Measurements from ENCODE around the gene TFEB.

Gene TFEB

DNA sequence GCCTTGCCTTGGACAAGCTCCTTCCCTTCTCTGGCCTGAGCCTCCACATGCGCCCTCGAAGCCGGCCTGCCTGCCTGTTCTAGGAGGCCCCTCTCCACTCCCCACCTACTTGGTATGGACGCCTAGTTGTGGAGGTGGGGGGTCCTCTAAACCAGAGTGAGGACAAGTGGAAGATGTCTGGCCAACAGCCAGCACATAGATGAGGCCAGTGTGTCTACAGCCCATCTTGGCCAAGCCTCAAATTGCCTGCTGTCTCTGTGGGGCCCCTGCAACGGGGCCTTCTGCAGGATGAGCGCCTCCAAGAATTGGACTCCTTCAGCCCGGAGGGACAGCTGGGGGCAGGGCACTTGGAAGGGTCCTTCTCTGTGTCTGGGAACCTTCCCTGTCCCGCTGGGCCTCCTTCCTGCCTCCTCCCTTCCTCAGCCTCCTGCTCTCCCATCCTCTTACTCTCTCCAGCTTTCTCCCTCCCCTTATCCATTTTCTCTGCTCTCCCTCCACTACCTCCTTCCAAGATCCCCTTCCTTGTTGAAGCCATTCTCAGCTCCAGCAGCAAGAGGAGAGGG, 95.5 kb downstream of the TFEB start:
- DNase-seq = no peak
- peak overlapping the region; percentile 100 for H4K91ac ChIP-seq (ENCODE audit: low read depth, low read length)
- peak overlapping the region; percentile 94 for H3K14ac ChIP-seq (ENCODE audit: low read length)
- peaks cover 57 to 62% of the 10 kb centered on the region in 2 experiments for H3K4me1 ChIP-seq (ENCODE audit: control insufficient read depth in 1 of 2, insufficient read depth in 2 of 2, low read length in 2 of 2)
- H3K79me1 ChIP-seq (ENCODE audit: low read length) = peaks cover 69% of the 10 kb centered on the region
- H2AK5ac ChIP-seq (ENCODE audit: low read length) = no peak overlapping the region
- no peaks in the 10 kb centered on the region for H3K9me3 ChIP-seq (ENCODE audit: insufficient read depth, low read depth, low read length)
- peaks cover 55% of the 10 kb centered on the region for H3K79me2 ChIP-seq (ENCODE audit: control insufficient read depth, insufficient read depth, low read length, poor library complexity)
- H4K12ac ChIP-seq (ENCODE audit: low read depth, low read length) = peak overlapping the region; percentile 2
- H3K36me3 ChIP-seq (ENCODE audit: control insufficient read depth in 1 of 2, insufficient read depth in 2 of 2, low read length in 2 of 2) = peaks cover 47 to 50% of the 10 kb centered on the region in 2 experiments
- H3K27me3 ChIP-seq (ENCODE audit: insufficient read depth, low read length) = no peaks in the 10 kb centered on the region
- peak overlapping the region; percentile 98 for H2BK5ac ChIP-seq (ENCODE audit: low read depth, low read length, poor library complexity)
- H2AFZ ChIP-seq (ENCODE audit: insufficient read depth, low read length, poor library complexity) = no peak overlapping the region
- peak overlapping the region; percentile 60 for H2BK120ac ChIP-seq (ENCODE audit: insufficient read depth, low read length, poor library complexity)
- peak overlapping the region; percentile 92 for H3K4ac ChIP-seq (ENCODE audit: low read depth, low read length)
- H3K18ac ChIP-seq (ENCODE audit: low read length) = peak overlapping the region; percentile 87
- H3K4me2 ChIP-seq (ENCODE audit: low read length) = peak overlapping the region; percentile 82
- H2BK12ac ChIP-seq (ENCODE audit: low read length) = no peak overlapping the region
- peak overlapping the region; percentile 89 for H3K4me3 ChIP-seq (ENCODE audit: low read depth, low read length)
- peak overlapping the region; percentile 82 for H3K9ac ChIP-seq (ENCODE audit: low read length)
- no CpG with 5 or more reads among the region's 8 CpGs for WGBS (ENCODE audit: extremely low coverage, insufficient coverage, insufficient read length)
- H3K23ac ChIP-seq (ENCODE audit: low read length) = no peak overlapping the region
- peak overlapping the region; percentile 98 for H3K27ac ChIP-seq (ENCODE audit: low read depth, low read length)
- H4K8ac ChIP-seq (ENCODE audit: low read depth, low read length) = peak overlapping the region; percentile 73

DNA sequence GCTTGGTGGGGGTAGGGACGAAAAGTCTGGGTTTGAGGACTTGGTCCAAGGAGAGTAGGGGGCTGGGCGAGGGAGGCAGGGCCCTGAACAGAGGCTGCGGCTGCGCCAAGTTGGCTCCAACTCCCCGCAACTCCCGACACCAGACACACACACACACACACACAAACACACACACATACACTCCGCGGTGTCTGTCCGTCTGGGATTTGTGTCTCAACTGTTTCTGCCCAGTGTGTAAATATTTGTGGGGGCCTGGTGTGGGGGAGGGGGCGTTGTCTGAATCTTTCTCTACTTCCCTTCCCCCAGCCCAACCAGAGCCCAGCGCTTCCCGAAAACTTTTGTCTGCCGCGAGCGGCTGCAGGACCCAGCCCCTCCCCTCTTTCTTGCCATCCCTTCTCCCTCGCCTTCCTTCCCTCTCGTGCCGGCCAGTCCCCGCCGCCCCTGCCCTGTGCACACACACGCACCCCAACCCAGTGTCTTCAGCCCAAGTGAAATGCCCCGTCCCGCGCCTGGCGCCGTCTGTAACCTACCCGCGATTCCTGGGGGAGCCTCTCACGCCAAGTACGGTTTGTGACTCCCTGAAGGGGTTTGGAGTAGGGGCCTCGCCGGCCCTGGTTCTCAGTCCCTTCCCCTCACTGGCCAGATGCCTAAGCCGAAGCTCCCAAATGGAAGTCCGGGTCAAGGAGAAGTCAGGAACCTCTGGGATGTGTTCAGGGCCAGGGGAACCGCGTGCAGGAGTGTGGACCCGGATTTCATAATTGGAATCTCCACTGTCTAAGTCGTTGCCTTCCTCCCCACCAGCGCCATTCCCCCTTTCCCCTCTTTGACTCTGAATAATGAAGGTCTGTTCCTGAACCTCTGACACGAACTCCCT, 96.2 kb downstream of the TFEB start:
- Histone ChIP-seq H3K9ac (ENCODE audit: low read length) (peak overlapping the region; percentile 92), H3K27ac (ENCODE audit: low read depth, low read length) (peak overlapping the region; percentile 98), H2BK5ac (ENCODE audit: low read depth, low read length, poor library complexity) (peak overlapping the region; percentile 98), H3K27me3 (ENCODE audit: insufficient read depth, low read length) (no peaks in the 10 kb centered on the region), H2AK5ac (ENCODE audit: low read length) (peak overlapping the region; percentile 98), H2BK120ac (ENCODE audit: insufficient read depth, low read length, poor library complexity) (peak overlapping the region; percentile 99), H4K91ac (ENCODE audit: low read depth, low read length) (peak overlapping the region; percentile 100), H3K23ac (ENCODE audit: low read length) (no peak overlapping the region), H4K12ac (ENCODE audit: low read depth, low read length) (peak overlapping the region; percentile 93), H3K4me2 (ENCODE audit: low read length) (peak overlapping the region; percentile 82), H3K4ac (ENCODE audit: low read depth, low read length) (peak overlapping the region; percentile 92), H2AFZ (ENCODE audit: insufficient read depth, low read length, poor library complexity) (peak overlapping the region; percentile 69), H3K18ac (ENCODE audit: low read length) (peak overlapping the region; percentile 100), H3K36me3 (ENCODE audit: control insufficient read depth in 1 of 2, insufficient read depth in 2 of 2, low read length in 2 of 2) (peaks cover 44% of the 10 kb centered on the region in 2 experiments), H3K4me3 (ENCODE audit: low read depth, low read length) (peak overlapping the region; percentile 89), H3K9me3 (ENCODE audit: insufficient read depth, low read depth, low read length) (no peaks in the 10 kb centered on the region), H4K8ac (ENCODE audit: low read depth, low read length) (peak overlapping the region; percentile 95), H3K14ac (ENCODE audit: low read length) (peak overlapping the region; percentile 99), H3K79me2 (ENCODE audit: control insufficient read depth, insufficient read depth, low read length, poor library complexity) (peaks cover 52% of the 10 kb centered on the region), H2BK12ac (ENCODE audit: low read length) (peak overlapping the region; percentile 35), H3K79me1 (ENCODE audit: low read length) (peaks cover 65% of the 10 kb centered on the region), H3K4me1 (ENCODE audit: control insufficient read depth in 1 of 2, insufficient read depth in 2 of 2, low read length in 2 of 2) (peaks cover 58 to 59% of the 10 kb centered on the region in 2 experiments)
- no peak for DNase-seq
- WGBS (ENCODE audit: extremely low coverage, insufficient coverage, insufficient read length) = no CpG with 5 or more reads among the region's 40 CpGs

DNA sequence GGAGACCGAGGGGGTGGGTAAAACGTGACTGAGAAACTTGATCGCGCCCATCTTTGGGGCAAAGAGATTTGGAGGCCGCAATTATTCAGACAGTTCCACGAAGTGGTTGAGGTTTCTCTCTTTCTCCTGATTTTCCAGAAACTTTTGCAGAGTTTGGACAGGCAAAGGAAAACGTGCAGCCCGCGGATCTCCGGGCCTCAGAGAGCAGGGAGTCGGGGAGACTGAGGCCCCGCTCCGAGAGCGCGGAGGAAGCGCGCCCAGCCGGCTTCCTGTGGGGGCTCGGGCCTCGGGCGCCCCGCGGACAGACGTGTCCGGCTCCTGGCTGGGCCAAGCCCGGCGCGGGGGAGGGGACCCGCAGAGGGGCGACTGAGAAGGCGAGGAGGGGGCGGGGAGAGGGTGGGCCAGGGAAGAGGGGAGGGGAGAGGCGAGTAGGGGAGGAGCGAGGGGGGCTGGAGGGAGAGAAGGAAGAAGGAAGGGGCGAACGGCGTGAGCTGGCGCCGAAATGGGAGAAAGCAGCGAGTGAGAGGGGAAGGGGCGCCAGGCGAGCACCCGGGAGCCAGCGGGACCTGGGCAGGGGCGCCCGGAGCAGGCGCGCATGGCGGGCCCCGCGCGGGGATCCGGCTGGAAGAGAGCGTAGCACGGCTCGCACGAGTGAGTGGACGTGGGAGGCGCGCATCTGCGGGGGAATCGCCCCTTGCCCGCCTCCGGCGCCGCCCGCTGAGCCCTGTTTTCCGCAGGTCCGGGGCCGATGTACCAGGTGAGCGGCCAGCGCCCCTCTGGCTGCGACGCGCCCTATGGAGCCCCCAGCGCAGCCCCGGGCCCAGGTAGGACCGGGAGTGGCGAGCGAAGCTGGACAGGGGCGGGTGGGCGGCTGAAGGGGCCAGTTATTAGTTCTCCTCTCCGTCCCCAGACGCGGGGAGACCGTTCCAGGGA, 97.1 kb downstream of the TFEB start, which contains the start of gene MDFI:
MDFI (plus strand) TSS at position 467 of the 933 bp plus-strand sequence; CDS start at position 749, 282 bp downstream.
- Histone ChIP-seq H2BK5ac (ENCODE audit: low read depth, low read length, poor library complexity) (peak within 1 kb of the TSS; percentile 99), H3K27ac (ENCODE audit: low read depth, low read length) (peak within 1 kb of the TSS; percentile 98), H3K79me2 (ENCODE audit: control insufficient read depth, insufficient read depth, low read length, poor library complexity) (peaks cover 52% of the 10 kb centered on the region), H3K9me3 (ENCODE audit: insufficient read depth, low read depth, low read length) (no peaks in the 10 kb centered on the region), H3K14ac (ENCODE audit: low read length) (peak within 1 kb of the TSS; percentile 99), H3K4me2 (ENCODE audit: low read length) (peak within 1 kb of the TSS; percentile 82), H2BK12ac (ENCODE audit: low read length) (peak within 1 kb of the TSS; percentile 89), H2AFZ (ENCODE audit: insufficient read depth, low read length, poor library complexity) (peak within 1 kb of the TSS; percentile 75), H3K36me3 (ENCODE audit: control insufficient read depth in 1 of 2, insufficient read depth in 2 of 2, low read length in 2 of 2) (peaks cover 38 to 40% of the 10 kb centered on the region in 2 experiments), H3K18ac (ENCODE audit: low read length) (peak within 1 kb of the TSS; percentile 100), H2AK5ac (ENCODE audit: low read length) (peak within 1 kb of the TSS; percentile 98), H3K4ac (ENCODE audit: low read depth, low read length) (peak within 1 kb of the TSS; percentile 100), H3K79me1 (ENCODE audit: low read length) (peaks cover 60% of the 10 kb centered on the region), H3K27me3 (ENCODE audit: insufficient read depth, low read length) (no peaks in the 10 kb centered on the region), H3K23ac (ENCODE audit: low read length) (no peak within 1 kb of the TSS), H2BK120ac (ENCODE audit: insufficient read depth, low read length, poor library complexity) (peak within 1 kb of the TSS; percentile 99), H4K91ac (ENCODE audit: low read depth, low read length) (peak within 1 kb of the TSS; percentile 100), H3K9ac (ENCODE audit: low read length) (peak within 1 kb of the TSS; percentile 92), H3K4me1 (ENCODE audit: control insufficient read depth in 1 of 2, insufficient read depth in 2 of 2, low read length in 2 of 2) (peaks cover 52% of the 10 kb centered on the region in 2 experiments), H4K8ac (ENCODE audit: low read depth, low read length) (peak within 1 kb of the TSS; percentile 95), H4K12ac (ENCODE audit: low read depth, low read length) (peak within 1 kb of the TSS; percentile 93), H3K4me3 (ENCODE audit: low read depth, low read length) (peak within 1 kb of the TSS; percentile 89)
- DNase-seq = peak in 1 of 2 donors; percentile 16
- WGBS (ENCODE audit: extremely low coverage, insufficient coverage, insufficient read length) = no CpG with 5 or more reads among the region's 86 CpGs
